Heart left ventricle (tissue), 16 donors: ENCODE measurements around the gene MT1H. TPM values are rescaled to one million over a fixed set of nuclear protein-coding genes. Genes with fewer than 3 reads are reported as not detected.

Experiments
- ATAC-seq, 4 donors: fragments of 200-7000 bp; cut with Tn5 transposase; one replicate each; pipeline ENCODE4 v1.9.1; 2020 to 2022; ENCODE audit warnings: moderate library complexity in 4 of 4, mild to moderate bottlenecking in 3 of 4, moderate number of reproducible peaks in 1 of 4
- DNase-seq, 5 donors: peaks; one replicate each; pipeline ENCODE4 v3.0.0-alpha.2; 2020
- H3K27ac ChIP-seq, 12 donors: fragments of 200-600 bp; sonication (generic) in 4 of 12; one replicate each; pipeline versions ENCODE4 v1.5.0 to v1.8.0; 2016 to 2022; ENCODE audit warnings: mild to moderate bottlenecking in 2 of 12
- H3K27me3 ChIP-seq, 9 donors: fragments of 200-600 bp; sonication (generic) in 2 of 9; one replicate each; pipeline versions ENCODE4 v1.5.1 to v1.8.0; 2016 to 2022; ENCODE audit warnings: mild to moderate bottlenecking in 3 of 9
- H3K36me3 ChIP-seq, 9 donors: fragments of 200-600 bp; sonication (generic) in 2 of 9; one replicate each; pipeline versions ENCODE4 v1.5.0 to v1.8.0; 2018 to 2022; ENCODE audit warnings: mild to moderate bottlenecking in 2 of 9
- H3K4me1 ChIP-seq, 12 donors: fragments of 200-600 bp; sonication (generic) in 4 of 12; one replicate each; pipeline versions ENCODE4 v1.5.0 to v1.8.0; 2016 to 2022; ENCODE audit warnings: mild to moderate bottlenecking in 3 of 12
- H3K4me3 ChIP-seq, 12 donors: fragments of 200-600 bp; sonication (generic) in 4 of 12; one replicate each; pipeline versions ENCODE4 v1.5.0 to v1.8.0; 2017 to 2022; ENCODE audit warnings: mild to moderate bottlenecking in 9 of 12, moderate library complexity in 4 of 12
- H3K9me3 ChIP-seq, 12 donors: fragments of 200-600 bp; sonication (generic) in 4 of 12; one replicate each; pipeline versions ENCODE4 v1.5.0 to v1.8.0; 2016 to 2022; ENCODE audit warnings: mild to moderate bottlenecking in 1 of 12
- POLR2A ChIP-seq, 2 donors: fragments of 450-650 bp; IDR thresholded peaks; one replicate each; pipeline ENCODE4 v1.6.1; 2017; ENCODE audit warnings: antibody characterized with exemption in 2 of 2, mild to moderate bottlenecking in 2 of 2, moderate library complexity in 2 of 2
- WGBS, 4 donors: extraction: QIAGEN DNeasy Blood & Tissue Kit in 2 of 4; methylation state at CpG; one replicate each; pipeline versions ENCODE4 v1.1.5 to v1.1.7; 2013 to 2018; 5-methylcytosine and 5-hydroxymethylcytosine counted together
- intact Hi-C, 10 donors: fragments of 100-400 bp; cut with DNase I; formaldehyde crosslinking; loops; one replicate each; pipeline versions ENCODE4 v1.11.1 to v1.14.2; 2022
- polyA plus RNA-seq, 2 donors: library from polyadenylated mRNA; stranded (reverse); fragments of 200-250 nt; gene quantifications; one replicate each; pipeline ENCODE4 v1.2.3, GENCODE V29; 2013
- total RNA-seq, 9 donors: library from RNA; depleted of rRNA in 2 of 9; stranded (reverse); fragments of >200 nt in 2 of 9; fragmentation: NEBNext Ultra II Directional in 3 of 9; extraction: Animal tissue kit (Norgen Biotek cat#: 25700) in 3 of 9; gene quantifications; one replicate each; pipeline versions ENCODE4 v1.1.0 to v1.2.4, GENCODE V29; 2016 to 2023
- TF ChIP-seq, protein P1 (sequence below), 12 donors: fragments of 200-600 bp; sonication (generic) in 4 of 12; IDR thresholded peaks; one replicate each; pipeline versions ENCODE4 v1.5.0 to v1.8.0; 2018 to 2022; ENCODE audit warnings: antibody characterized with exemption in 12 of 12, mild to moderate bottlenecking in 5 of 12
- donor health status: ischemic (EF 13 %, LVEDD 7.1; RV severe dilation, severe dysfunction).
- donor health status: healthy with polysubstance abuse.
- donor health status: DM: no; HTN: yes; CAD: no.
- donor health status: DM: no; HTN: no; CAD: no.
- donor health status: ischemic (EF 25% LVEDD 6.9; RV normal size, moderate dysfunction).
- donor health status: ischemic (EF 25% LVEDD 5.7; RV mildly dilated, moderate dysfunction).
- donor health status: healthy.
- donor health status: DM: yes; HTN: yes; CAD: no.
- donor health status: ischemic (EF 35%, LVEDD 5.7; RV mildly dilated, moderate dysfunction).
- donor health status: nonischemic (EF 11% LVEDD 7.7; RV severe dilation, severe dysfunction).
- donor health status: DM: yes; HTN: yes; CAD: no.
- donor health status: PGD.
- donor health status: ischemic (EF 29% LVEDD 5.4; RV normal size, mild dysfunction).
- donor health status: nonischemic (EF 23%, LVEDD 6.1; RV moderate dilation, normal function).

Gene MT1H
- total and polyA plus RNA-seq, 11 donors: 2.2 to 3.1 TPM; not detected in 9

DNA sequence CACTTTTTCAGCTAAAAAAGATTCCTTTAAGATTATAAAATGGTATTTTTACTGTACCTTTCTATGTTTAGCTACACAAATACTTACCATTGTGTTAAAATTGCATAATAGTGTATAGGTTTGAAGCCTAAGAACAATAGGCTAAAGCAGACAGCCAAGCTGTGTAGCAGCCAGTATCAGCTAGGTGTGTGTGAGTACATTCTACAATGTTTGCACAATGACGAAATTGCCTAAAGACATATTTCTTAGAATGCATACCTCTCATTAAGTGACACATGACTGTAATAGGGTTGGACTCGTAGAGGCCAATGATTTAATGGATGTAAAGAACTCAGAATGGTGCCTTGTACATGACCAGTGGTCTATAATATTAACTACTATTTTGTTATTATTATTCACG, 19.8 kb upstream of the MT1H start:
- Histone ChIP-seq H3K27ac (no peak overlapping the region), H3K4me1 (no peaks in the 10 kb centered on the region), H3K36me3 (no peaks in the 10 kb centered on the region), H3K4me3 (no peak overlapping the region), H3K9me3 (no peaks in the 10 kb centered on the region), H3K27me3 (peaks cover 0 to 45% (median 16%) of the 10 kb centered on the region in 9 donors)
- 83 to 88% (median 87%) methylated on average over 3 of the region's 3 CpGs for WGBS, 4 donors
- intact Hi-C loops: no loop called here
- ATAC-seq: no peak
- DNase-seq: no peak
- TF ChIP-seq, protein P1, sequence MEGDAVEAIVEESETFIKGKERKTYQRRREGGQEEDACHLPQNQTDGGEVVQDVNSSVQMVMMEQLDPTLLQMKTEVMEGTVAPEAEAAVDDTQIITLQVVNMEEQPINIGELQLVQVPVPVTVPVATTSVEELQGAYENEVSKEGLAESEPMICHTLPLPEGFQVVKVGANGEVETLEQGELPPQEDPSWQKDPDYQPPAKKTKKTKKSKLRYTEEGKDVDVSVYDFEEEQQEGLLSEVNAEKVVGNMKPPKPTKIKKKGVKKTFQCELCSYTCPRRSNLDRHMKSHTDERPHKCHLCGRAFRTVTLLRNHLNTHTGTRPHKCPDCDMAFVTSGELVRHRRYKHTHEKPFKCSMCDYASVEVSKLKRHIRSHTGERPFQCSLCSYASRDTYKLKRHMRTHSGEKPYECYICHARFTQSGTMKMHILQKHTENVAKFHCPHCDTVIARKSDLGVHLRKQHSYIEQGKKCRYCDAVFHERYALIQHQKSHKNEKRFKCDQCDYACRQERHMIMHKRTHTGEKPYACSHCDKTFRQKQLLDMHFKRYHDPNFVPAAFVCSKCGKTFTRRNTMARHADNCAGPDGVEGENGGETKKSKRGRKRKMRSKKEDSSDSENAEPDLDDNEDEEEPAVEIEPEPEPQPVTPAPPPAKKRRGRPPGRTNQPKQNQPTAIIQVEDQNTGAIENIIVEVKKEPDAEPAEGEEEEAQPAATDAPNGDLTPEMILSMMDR (IDR thresholded peaks at IDR 0.05): no peak
- no peak for TF ChIP-seq POLR2A (IDR thresholded peaks at IDR 0.05)

DNA sequence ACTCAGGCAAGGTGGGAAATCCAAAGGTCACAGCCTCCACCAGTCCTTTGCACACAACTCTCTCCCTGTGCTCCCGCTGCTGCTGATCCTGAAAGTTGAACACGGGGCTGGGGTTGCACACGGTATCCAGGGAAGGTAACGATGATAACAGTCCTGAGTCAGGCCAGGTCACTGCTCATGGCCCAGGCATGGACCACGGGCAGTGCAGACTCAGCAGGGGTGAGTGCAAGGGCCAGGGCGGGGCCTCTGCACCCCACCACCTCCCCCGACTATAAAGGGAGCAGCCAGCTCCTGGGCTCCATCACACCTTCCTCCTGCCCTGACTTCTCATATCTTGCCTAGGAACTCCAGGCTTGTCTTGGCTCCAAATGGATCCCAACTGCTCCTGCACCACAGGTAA, 18.0 kb upstream of the MT1H start, which contains the start of gene MT1B:
Gene MT1B, plus strand, starts transcription at position 301 of the 400 bp plus-strand sequence. Its CDS starts 68 bp downstream, at position 369.
- no peak within 1 kb of the TSS for H3K27ac ChIP-seq
- TF ChIP-seq, protein P1 (IDR thresholded peaks at IDR 0.05): no peak
- TF ChIP-seq POLR2A (IDR thresholded peaks at IDR 0.05): no peak
- ATAC-seq (no peak), DNase-seq (no peak)
- 61 to 80% (median 68%) methylated on average over 6 to 7 of the region's 7 CpGs for WGBS, 4 donors
- H3K27me3 ChIP-seq: peaks cover 0 to 29% (median 12%) of the 10 kb centered on the region in 9 donors
- no peaks in the 10 kb centered on the region for H3K9me3 ChIP-seq
- no peaks in the 10 kb centered on the region for H3K36me3 ChIP-seq
- intact Hi-C loops: no loop called here
- no peaks in the 10 kb centered on the region for H3K4me1 ChIP-seq
- H3K4me3 ChIP-seq: no peak within 1 kb of the TSS

DNA sequence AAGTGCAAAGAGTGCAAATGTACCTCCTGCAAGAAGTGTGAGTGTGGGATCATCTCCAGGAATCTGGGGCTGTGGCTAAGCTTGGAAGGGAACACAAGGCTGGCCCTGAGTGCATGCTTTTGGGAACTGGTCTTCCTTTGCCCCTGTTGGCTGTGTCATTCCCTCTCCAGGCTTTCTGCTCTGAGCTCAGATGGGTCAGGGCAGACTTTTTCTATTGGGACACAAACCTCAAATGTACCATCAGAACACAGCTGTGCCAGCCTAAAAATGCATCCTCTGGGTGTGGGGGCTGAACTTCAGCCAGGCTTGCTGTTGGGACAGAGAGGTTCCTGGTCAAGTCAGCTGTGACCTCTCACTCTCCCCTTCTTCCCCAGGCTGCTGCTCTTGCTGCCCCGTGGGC, 17.0 kb upstream of the MT1H start:
- H3K9me3 ChIP-seq: no peaks in the 10 kb centered on the region
- WGBS, 4 donors: 53 to 73% (median 58%) methylated on average over 1 of the region's 1 CpG
- TF ChIP-seq POLR2A (IDR thresholded peaks at IDR 0.05): no peak
- TF ChIP-seq, protein P1 (IDR thresholded peaks at IDR 0.05): no peak
- H3K4me3 ChIP-seq: no peak overlapping the region
- H3K36me3 ChIP-seq: no peaks in the 10 kb centered on the region
- DNase-seq (no peak), ATAC-seq (no peak)
- peaks cover 0 to 7% (median 4%) of the 10 kb centered on the region in 12 donors for H3K4me1 ChIP-seq
- intact Hi-C loops: no loop called here
- H3K27me3 ChIP-seq: peaks cover 0 to 23% (median 9%) of the 10 kb centered on the region in 9 donors
- H3K27ac ChIP-seq: no peak overlapping the region

- Histone ChIP-seq H3K9me3 (no peaks in the 10 kb centered on the region), H3K4me1 (peaks cover 0 to 13% (median 10%) of the 10 kb centered on the region in 12 donors), H3K4me3 (no peak overlapping the region), H3K27ac (no peak overlapping the region), H3K36me3 (no peaks in the 10 kb centered on the region), H3K27me3 (peaks cover 0 to 22% (median 4%) of the 10 kb centered on the region in 9 donors)
- intact Hi-C loops: no loop called here
- no peak for ATAC-seq
- 81 to 89% (median 81%) methylated on average over 7 of the region's 7 CpGs for WGBS, 4 donors
- no peak for DNase-seq
- TF ChIP-seq POLR2A (IDR thresholded peaks at IDR 0.05): no peak
- TF ChIP-seq, protein P1 (IDR thresholded peaks at IDR 0.05): no peak
Measured at GRCh38 chr16:56653218-56653617, 16.4 kb upstream of the MT1H start.
